Activated T-cell treated with anti-CD3 and anti-CD28 coated beads, Interleukin-2, amount 50 U/mL, for 4 hours (primary cell): Measurements from ENCODE around the gene ASB4. TPM values are rescaled to one million over a fixed set of nuclear protein-coding genes. Genes with fewer than 3 reads are reported as not detected.
"Not testable (repeated sequence)": the region's sequence is repeated elsewhere in the genome, so short reads cannot be mapped to it uniquely, and the experiment has no call there.

Experiments used
- ATAC-seq, 2 donors: fragments of 200-7000 bp; cut with Tn5 transposase; one replicate each; pipeline ENCODE4 v1.10.0; 2021
- DNase-seq: peaks from one replicate; pipeline ENCODE4 v3.0.0-alpha.2; 2020
- H3K27me3 Mint-ChIP-seq: one replicate; pipeline ENCODE4 v1.8.0; 2021; ENCODE audit warnings: low read depth, mixed read lengths
- H3K36me3 Mint-ChIP-seq: one replicate; pipeline ENCODE4 v1.8.0; 2022; ENCODE audit warnings: mixed read lengths; ENCODE audit not compliant: insufficient read depth
- H3K4me1 Mint-ChIP-seq: one replicate; pipeline ENCODE4 v1.8.0; 2021; ENCODE audit warnings: low read depth, mixed read lengths
- H3K4me3 Mint-ChIP-seq: one replicate; pipeline ENCODE4 v1.8.0; 2021; ENCODE audit warnings: mild to moderate bottlenecking, moderate library complexity, mixed read lengths
- H3K9me3 Mint-ChIP-seq: one replicate; pipeline ENCODE4 v1.8.0; 2021; ENCODE audit warnings: mixed read lengths
- total RNA-seq, 3 donors: library from RNA; stranded (reverse); gene quantifications; one replicate each; pipeline ENCODE4 v1.2.1, GENCODE V29; 2021

The ASB4 gene, protein sequence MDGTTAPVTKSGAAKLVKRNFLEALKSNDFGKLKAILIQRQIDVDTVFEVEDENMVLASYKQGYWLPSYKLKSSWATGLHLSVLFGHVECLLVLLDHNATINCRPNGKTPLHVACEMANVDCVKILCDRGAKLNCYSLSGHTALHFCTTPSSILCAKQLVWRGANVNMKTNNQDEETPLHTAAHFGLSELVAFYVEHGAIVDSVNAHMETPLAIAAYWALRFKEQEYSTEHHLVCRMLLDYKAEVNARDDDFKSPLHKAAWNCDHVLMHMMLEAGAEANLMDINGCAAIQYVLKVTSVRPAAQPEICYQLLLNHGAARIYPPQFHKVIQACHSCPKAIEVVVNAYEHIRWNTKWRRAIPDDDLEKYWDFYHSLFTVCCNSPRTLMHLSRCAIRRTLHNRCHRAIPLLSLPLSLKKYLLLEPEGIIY
- total RNA-seq: under 1 TPM in 1 of 3 donors, not detected in 2; 0.05 TPM

GRCh38 chr7:95485391-95486123 is at the start of gene ASB4:
Gene ASB4, plus strand, starts transcription at chr7:95485943. Its CDS starts 29 bp downstream, at chr7:95485972.
- H3K36me3 Mint-ChIP-seq: no peaks in the 10 kb centered on the region
- no peak within 1 kb of the TSS for H3K4me3 Mint-ChIP-seq
- H3K9me3 Mint-ChIP-seq: no peaks in the 10 kb centered on the region
- H3K27me3 Mint-ChIP-seq: peaks cover 3% of the 10 kb centered on the region
- no peaks in the 10 kb centered on the region for H3K4me1 Mint-ChIP-seq
- ATAC-seq (no peak), DNase-seq (no peak)

DNA sequence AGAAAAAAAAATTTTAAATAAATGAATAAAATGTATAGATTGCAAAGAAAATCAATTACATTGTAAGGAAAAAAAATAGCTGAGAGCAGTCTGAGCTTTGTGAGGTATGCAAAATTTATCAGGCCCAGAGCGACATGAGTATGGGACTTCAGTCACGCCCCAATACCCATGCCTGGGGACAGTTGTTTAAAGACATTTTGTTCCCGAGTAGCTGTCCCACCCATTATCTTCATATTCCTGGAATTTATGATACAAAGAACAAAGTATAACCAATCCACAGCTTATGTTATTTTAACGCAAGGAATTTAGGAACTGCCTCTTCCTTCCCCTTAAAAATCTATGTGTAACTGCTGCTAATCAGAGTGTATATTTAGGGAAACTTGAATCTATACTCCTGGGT is 49.3 kb upstream of the ASB4 start:
- Mint-ChIP-seq H3K36me3 (no peaks in the 10 kb centered on the region), H3K27me3 (peaks cover 7% of the 10 kb centered on the region), H3K4me3 (no peak overlapping the region), H3K9me3 (no peaks in the 10 kb centered on the region), H3K4me1 (peaks cover 11% of the 10 kb centered on the region)
- ATAC-seq: no peak
- no peak for DNase-seq

GRCh38 chr7:95440394-95441038 is 45.2 kb upstream of the ASB4 start:
- no peak overlapping the region for H3K4me3 Mint-ChIP-seq
- H3K27me3 Mint-ChIP-seq: peaks cover 4% of the 10 kb centered on the region
- H3K4me1 Mint-ChIP-seq: peaks cover 1% of the 10 kb centered on the region
- ATAC-seq (no peak), DNase-seq (no peak)
- H3K36me3 Mint-ChIP-seq: no peaks in the 10 kb centered on the region
- no peaks in the 10 kb centered on the region for H3K9me3 Mint-ChIP-seq

DNA sequence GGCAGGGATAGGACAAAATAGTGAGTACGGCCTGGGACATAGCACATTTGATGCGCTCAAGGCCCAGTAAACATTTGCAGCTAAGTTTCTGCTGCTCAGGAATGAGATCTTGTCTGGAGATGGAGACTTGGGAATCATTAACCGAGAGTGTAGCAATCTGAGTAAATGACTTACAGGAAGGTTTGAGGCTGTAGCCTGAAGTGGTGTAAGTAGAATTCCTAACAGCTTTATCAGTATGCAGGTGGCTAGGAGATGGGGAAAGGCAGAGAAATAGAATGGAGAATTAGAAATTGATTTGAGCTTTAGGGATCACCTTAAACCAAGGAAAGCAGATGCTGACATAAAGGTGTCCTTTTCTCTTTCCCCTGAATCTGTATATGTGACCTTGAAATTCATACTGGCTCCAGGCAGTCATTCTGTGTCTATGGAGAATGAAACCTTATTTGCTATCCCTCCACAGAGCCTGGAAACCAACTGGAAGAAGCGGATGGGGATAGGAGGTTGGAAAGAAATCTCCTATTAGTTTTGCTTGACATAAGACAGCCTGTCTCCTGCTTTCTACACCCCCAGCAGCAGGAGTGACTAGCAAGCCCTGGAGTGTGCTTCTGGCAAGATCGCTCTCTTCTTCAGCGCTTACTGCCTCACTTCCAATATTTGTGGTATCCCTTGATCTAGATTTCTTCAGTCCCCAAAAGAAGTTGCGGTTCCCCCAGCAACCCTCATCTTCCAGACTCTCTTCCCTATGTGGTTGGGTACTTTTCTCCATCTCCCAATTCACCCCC is 44.5 kb upstream of the ASB4 start:
- H3K27me3 Mint-ChIP-seq: peaks cover 2% of the 10 kb centered on the region
- no peaks in the 10 kb centered on the region for H3K4me1 Mint-ChIP-seq
- ATAC-seq (no peak), DNase-seq (no peak)
- no peaks in the 10 kb centered on the region for H3K9me3 Mint-ChIP-seq
- H3K4me3 Mint-ChIP-seq: no peak overlapping the region
- H3K36me3 Mint-ChIP-seq: no peaks in the 10 kb centered on the region

- DNase-seq: no peak
- no peak for ATAC-seq
- Mint-ChIP-seq H3K4me1 (no peaks in the 10 kb centered on the region), H3K9me3 (no peaks in the 10 kb centered on the region), H3K4me3 (no peak overlapping the region), H3K27me3 (peaks cover 2% of the 10 kb centered on the region), H3K36me3 (no peaks in the 10 kb centered on the region)
Observed at GRCh38 chr7:95444796-95445195, 40.9 kb upstream of the ASB4 start.

- Mint-ChIP-seq H3K4me1 (no peaks in the 10 kb centered on the region), H3K27me3 (peaks cover 4% of the 10 kb centered on the region), H3K36me3 (no peaks in the 10 kb centered on the region), H3K4me3 (no peak overlapping the region), H3K9me3 (no peaks in the 10 kb centered on the region)
- DNase-seq (no peak), ATAC-seq (no peak)
Observed at GRCh38 chr7:95446618-95447017, 39.1 kb upstream of the ASB4 start.

DNA sequence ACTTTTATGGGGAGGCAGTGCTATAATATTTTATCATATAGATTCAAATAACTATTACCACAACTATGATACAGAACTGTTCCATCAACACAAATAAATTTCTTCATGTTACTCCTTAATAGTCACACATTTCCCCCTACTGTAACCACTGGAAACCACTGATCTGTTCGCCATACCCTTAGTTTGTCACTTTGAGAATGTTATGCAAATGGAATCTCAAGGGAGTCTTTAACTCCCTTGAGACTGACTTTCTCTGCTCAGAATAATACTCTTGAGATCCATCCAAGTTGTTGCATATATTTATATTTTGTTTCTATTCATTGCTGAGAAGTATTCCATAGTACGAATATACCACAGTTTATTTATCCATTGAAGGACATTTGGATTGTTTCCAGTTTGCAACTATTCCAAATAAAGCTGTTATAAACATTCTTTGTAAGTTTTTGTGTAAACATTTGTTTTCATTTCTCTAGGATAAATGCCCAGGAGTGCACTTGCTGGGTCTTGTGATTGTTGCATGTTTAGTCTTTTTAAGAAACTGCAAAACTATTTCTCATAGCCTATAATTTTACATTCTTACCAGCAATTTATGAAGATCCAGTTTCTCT is 31.2 kb upstream of the ASB4 start:
- H3K4me3 Mint-ChIP-seq: no peak overlapping the region
- peaks cover 2% of the 10 kb centered on the region for H3K27me3 Mint-ChIP-seq
- no peak for ATAC-seq
- H3K4me1 Mint-ChIP-seq: no peaks in the 10 kb centered on the region
- H3K36me3 Mint-ChIP-seq: no peaks in the 10 kb centered on the region
- peaks cover 8% of the 10 kb centered on the region for H3K9me3 Mint-ChIP-seq
- no peak for DNase-seq

GRCh38 chr7:95457947-95458346 is 27.8 kb upstream of the ASB4 start:
- Mint-ChIP-seq H3K4me1 (no peaks in the 10 kb centered on the region), H3K36me3 (no peaks in the 10 kb centered on the region), H3K27me3 (peaks cover 5% of the 10 kb centered on the region), H3K4me3 (no peak overlapping the region), H3K9me3 (peaks cover 11% of the 10 kb centered on the region)
- ATAC-seq (no peak), DNase-seq (no peak)

DNA sequence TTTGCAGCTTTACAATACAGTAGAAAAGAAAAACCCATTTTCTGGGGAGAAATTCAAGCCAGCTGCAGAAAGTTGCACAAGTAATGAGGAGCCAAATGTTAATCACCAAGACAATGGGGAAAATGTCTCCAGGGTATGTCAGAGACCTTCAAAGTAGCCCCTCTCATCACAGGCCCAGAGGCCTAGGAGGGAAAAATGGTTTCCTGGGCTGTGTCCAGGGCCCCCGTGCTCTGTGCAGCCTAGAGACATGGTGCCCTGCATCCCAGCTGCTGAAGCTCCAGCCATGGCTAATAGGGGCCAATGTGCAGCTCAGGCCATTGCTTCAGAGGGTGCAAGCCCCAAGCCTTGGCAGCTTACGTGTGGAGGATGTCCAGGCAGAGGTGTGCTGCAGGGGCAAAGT is 25.1 kb upstream of the ASB4 start:
- H3K4me3 Mint-ChIP-seq, ATAC-seq, DNase-seq, H3K36me3 Mint-ChIP-seq, H3K27me3 Mint-ChIP-seq, H3K4me1 Mint-ChIP-seq: not testable (repeated sequence)
- H3K9me3 Mint-ChIP-seq: peaks cover 11% of the 10 kb centered on the region

DNA sequence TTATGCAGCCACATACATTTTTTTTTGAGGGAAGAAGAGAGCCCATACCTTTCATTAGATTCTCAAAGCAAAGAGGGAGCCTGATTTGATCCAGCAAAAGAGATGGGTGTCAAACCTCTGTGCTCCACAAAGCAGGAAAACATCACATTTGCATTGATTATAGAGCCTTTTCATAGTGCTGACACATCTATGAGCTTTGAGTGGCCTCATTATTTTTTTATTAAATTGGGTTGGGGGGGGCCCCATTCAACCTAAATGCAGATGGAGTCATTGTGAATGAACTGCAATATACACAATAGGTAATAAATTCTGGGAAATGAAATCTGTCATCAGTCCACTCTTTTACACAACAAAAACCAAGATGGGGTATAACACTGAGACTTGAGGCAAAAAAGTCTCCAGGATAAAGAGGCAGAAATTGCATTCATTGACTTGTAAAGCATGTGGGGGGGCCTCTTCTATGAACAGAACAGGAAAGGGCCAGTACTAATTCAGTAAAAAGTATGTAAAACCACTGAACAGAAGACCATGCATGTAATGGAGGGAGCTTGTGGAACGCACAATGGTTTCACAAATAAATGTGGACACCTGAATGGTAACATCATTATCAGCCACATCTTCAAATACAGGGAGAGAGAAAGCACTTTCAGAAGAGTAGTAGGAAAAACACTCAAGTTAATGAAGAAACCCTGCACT is 17.7 kb upstream of the ASB4 start:
- DNase-seq: no peak
- no peak for ATAC-seq
- H3K27me3 Mint-ChIP-seq: peaks cover 5% of the 10 kb centered on the region
- peaks cover 12% of the 10 kb centered on the region for H3K4me1 Mint-ChIP-seq
- no peak overlapping the region for H3K4me3 Mint-ChIP-seq
- no peaks in the 10 kb centered on the region for H3K36me3 Mint-ChIP-seq
- H3K9me3 Mint-ChIP-seq: no peaks in the 10 kb centered on the region

GRCh38 chr7:95469187-95469586 is 16.6 kb upstream of the ASB4 start:
- DNase-seq: no peak
- Mint-ChIP-seq H3K4me3 (no peak overlapping the region), H3K4me1 (peaks cover 12% of the 10 kb centered on the region), H3K27me3 (peaks cover 5% of the 10 kb centered on the region), H3K9me3 (no peaks in the 10 kb centered on the region), H3K36me3 (no peaks in the 10 kb centered on the region)
- no peak for ATAC-seq

DNA sequence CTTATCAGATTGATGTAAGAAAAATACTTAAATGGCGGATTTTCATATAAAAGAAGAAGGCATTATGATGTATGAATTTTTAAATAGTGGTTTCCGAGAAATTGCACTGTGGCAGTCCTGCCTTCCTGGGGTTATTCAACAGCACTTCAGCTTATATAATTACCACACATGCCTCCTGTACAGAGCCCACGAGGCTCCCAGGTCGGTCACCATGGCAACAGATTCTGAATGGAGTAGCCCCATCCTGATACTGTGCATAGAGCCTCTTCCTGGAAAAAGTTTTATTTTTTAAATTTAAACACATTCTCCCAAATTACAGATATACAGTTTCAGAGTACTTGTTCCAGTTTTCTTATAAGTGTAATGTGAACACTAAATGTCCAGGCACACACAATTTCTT is 15.9 kb upstream of the ASB4 start:
- ATAC-seq: no peak
- Mint-ChIP-seq H3K4me1 (peaks cover 12% of the 10 kb centered on the region), H3K27me3 (peaks cover 5% of the 10 kb centered on the region), H3K9me3 (no peaks in the 10 kb centered on the region), H3K4me3 (no peak overlapping the region), H3K36me3 (no peaks in the 10 kb centered on the region)
- no peak for DNase-seq

DNA sequence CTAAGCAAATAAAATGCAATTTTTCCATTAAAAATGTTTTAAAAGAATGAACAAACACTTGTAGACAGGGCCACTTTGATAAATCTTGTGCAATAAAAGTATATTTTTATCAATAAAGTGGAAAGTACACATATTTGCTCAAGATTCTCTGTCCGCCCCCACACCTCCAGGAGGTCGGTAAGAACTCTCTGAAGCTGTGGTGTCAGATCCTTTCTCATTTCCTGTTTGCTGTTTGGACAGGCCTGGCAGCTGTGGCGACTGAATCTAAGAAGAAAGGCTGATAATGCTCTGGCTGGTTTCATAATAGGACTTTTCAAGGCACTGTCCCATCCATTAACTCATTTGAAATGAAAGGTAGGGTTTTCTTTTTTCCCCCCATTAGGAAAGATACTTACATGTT is 15.3 kb upstream of the ASB4 start:
- DNase-seq (no peak), ATAC-seq (no peak)
- H3K27me3 Mint-ChIP-seq: peaks cover 5% of the 10 kb centered on the region

More for the DNA sequence above, 15.3 kb upstream of the ASB4 start:
- H3K36me3 Mint-ChIP-seq: no peaks in the 10 kb centered on the region
- peaks cover 12% of the 10 kb centered on the region for H3K4me1 Mint-ChIP-seq
- no peaks in the 10 kb centered on the region for H3K9me3 Mint-ChIP-seq
- H3K4me3 Mint-ChIP-seq: no peak overlapping the region
